GM10248 (cell line): ENCODE data around the gene KARS1.
A peak's percentile ranks its signal among the peaks of the same experiment; 100 is the strongest.

Source experiments
- CTCF ChIA-PET: fragments of 300-600 bp; sonication (Branson Sonifier 250); formaldehyde crosslinking; extraction: SDS; loops from one replicate; lab custom pipeline; 2021; ENCODE audit warnings: antibody characterized with exemption; lab: Yijun Ruan, JAX
- POLR2A ChIA-PET: fragments of 350-650 bp; sonication (Branson Sonifier 250); formaldehyde crosslinking; extraction: SDS; loops from one replicate; lab custom pipeline; 2020; ENCODE audit warnings: antibody characterized with exemption; lab: Yijun Ruan, JAX
- DNase-seq: peaks from one replicate; pipeline ENCODE4 v3.0.0; 2012; ENCODE audit errors: extremely low spot score
- CTCF ChIP-seq: IDR thresholded peaks from 2 replicates; pipeline ENCODE4 v1.5.1; 2012; ENCODE audit warnings: mild to moderate bottlenecking, low read depth; ENCODE audit errors: extremely low read depth, missing control alignments, control extremely low read depth

KARS1 gene

GRCh38 chr16:75629132-75629531, 18.3 kb downstream of the KARS1 start:
- no peak for TF ChIP-seq CTCF
- DNase-seq, result no peak
- CTCF ChIA-PET, result interaction anchor here (1.1 kb wide), 1 partner anchor 112 kb away, joined by 4 read pairs; no protein-coding TSS in a partner anchor
- POLR2A ChIA-PET, result interaction anchor here (2.1 kb wide), 1 partner anchor 18 kb away, joined by 5 read pairs; the partner anchor contains the start of genes KARS1 and TERF2IP

- POLR2A ChIA-PET, result no interaction called here
- no peak for DNase-seq
- CTCF ChIA-PET, result interaction anchor here (0.8 kb wide), 2 partner anchors 9 to 23 kb away, joined by 3 read pairs; no protein-coding TSS in a partner anchor
- no peak for TF ChIP-seq CTCF
Measured at GRCh38 chr16:75628351-75628750, 19.1 kb downstream of the KARS1 start.

GRCh38 chr16:75627851-75628250, 19.6 kb downstream of the KARS1 start:
- ChIA-PET POLR2A (no interaction called here), CTCF (interaction anchor here (0.8 kb wide), 2 partner anchors 9 to 23 kb away, joined by 3 read pairs; no protein-coding TSS in a partner anchor)
- TF ChIP-seq CTCF, result no peak
- DNase-seq, result no peak

GRCh38 chr16:75626806-75627205, 20.7 kb downstream of the KARS1 start:
- ChIA-PET CTCF (interaction anchor here (1.0 to 2.0 kb wide), 3 partner anchors 15 to 137 kb away, joined by 3 to 5 read pairs (median 4); no protein-coding TSS in a partner anchor), POLR2A (no interaction called here)
- TF ChIP-seq CTCF, result no peak
- DNase-seq, result no peak

- no peak for TF ChIP-seq CTCF
- ChIA-PET POLR2A (no interaction called here), CTCF (interaction anchor here (1.2 kb wide), 1 partner anchor 20 kb away, joined by 3 read pairs; no protein-coding TSS in a partner anchor)
- no peak for DNase-seq
Measured at GRCh38 chr16:75624921-75625334, 22.5 kb downstream of the KARS1 start.

GRCh38 chr16:75622761-75623605, 24.5 kb downstream of the KARS1 start, which contains the start of gene ADAT1:
Gene ADAT1 (minus strand): TSS chr16:75623281. CDS start chr16:75620799, 2,482 bp downstream.
- DNase-seq, result peak; percentile 96
- POLR2A ChIA-PET, result interaction anchor here (0.6 to 1.2 kb wide), 6 partner anchors 25 to 638 kb away, joined by 3 to 12 read pairs (median 4); partner anchors contain the start of genes KARS1, TERF2IP and WDR59
- TF ChIP-seq CTCF, result no peak
- CTCF ChIA-PET, result interaction anchor here (0.8 to 4.6 kb wide), 13 partner anchors 10 to 424 kb away, joined by 3 to 33 read pairs (median 5); partner anchors contain the start of genes KARS1, TERF2IP and TMEM231
